ENCODE measurements around the gene ADAMTSL2.

DNA sequence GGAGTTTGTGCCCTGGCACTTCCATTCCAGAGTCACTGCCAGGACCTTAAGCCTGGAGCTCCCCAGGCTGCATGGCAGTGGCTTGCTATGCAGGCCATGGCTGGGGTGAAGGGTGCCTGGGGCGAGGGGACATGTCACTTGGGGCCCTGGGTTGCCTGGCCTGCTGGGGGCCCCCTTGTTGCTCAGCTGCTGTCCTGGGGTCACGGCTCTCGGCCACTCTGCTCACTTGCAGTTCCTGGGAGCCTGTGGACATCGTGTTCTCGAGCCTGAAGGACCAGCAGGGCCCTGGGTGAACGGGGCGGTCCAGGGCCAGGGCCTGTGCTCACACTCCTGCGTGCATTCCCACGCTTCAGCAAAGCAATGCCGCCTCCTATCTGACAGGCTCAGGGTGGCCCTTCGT is 41.1 kb upstream of the ADAMTSL2 start:
- TF ChIP-seq, protein P1, sequence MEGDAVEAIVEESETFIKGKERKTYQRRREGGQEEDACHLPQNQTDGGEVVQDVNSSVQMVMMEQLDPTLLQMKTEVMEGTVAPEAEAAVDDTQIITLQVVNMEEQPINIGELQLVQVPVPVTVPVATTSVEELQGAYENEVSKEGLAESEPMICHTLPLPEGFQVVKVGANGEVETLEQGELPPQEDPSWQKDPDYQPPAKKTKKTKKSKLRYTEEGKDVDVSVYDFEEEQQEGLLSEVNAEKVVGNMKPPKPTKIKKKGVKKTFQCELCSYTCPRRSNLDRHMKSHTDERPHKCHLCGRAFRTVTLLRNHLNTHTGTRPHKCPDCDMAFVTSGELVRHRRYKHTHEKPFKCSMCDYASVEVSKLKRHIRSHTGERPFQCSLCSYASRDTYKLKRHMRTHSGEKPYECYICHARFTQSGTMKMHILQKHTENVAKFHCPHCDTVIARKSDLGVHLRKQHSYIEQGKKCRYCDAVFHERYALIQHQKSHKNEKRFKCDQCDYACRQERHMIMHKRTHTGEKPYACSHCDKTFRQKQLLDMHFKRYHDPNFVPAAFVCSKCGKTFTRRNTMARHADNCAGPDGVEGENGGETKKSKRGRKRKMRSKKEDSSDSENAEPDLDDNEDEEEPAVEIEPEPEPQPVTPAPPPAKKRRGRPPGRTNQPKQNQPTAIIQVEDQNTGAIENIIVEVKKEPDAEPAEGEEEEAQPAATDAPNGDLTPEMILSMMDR (IDR thresholded peaks at IDR 0.05): no peak
- no peak for TF ChIP-seq POLR2A (IDR thresholded peaks at IDR 0.05)
